HG02885 (cell line): ENCODE results near the gene PATL1.
A peak's percentile ranks its signal among the peaks of the same experiment; 100 is the strongest.
"Not testable (repeated sequence)": the region's sequence is repeated elsewhere in the genome, so short reads cannot be mapped to it uniquely, and the experiment has no call there.

ENCODE experiments used
- ATAC-seq: cut with Tn5 transposase; IDR thresholded peaks from one replicate; pipeline ENCODE4 v1.9.1; 2021; ENCODE audit warnings: mild to moderate bottlenecking; ENCODE audit not compliant: unreplicated experiment, poor library complexity

The PATL1 gene

DNA sequence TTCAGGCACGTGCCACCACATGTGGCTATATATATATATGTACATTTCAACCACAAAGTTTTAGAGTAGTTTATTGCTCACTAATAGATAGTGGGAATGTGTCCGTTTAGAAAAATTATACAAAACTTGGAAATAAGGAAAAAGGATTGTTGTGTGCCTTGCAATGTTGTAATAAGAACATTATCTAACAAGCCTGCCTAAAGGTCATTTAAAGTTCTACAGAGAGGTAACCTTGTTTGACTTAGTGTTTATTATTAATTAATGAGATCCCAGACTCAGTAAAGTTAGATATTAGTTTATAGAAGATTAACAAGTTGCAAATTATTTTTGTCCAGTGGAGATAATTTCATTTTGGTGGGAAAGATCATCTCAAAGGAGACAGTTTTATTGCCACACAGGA, 5.5 kb upstream of the PATL1 start:
- no peak for ATAC-seq

- ATAC-seq = no peak
These were observed 4.5 kb upstream of the PATL1 start for GRCh38 chr11:59673291-59673690.

- ATAC-seq = no peak
These were observed 2.6 kb upstream of the PATL1 start for GRCh38 chr11:59671471-59671870.

- ATAC-seq = no peak
These were observed 773 bp upstream of the PATL1 start for GRCh38 chr11:59669611-59670009.

DNA sequence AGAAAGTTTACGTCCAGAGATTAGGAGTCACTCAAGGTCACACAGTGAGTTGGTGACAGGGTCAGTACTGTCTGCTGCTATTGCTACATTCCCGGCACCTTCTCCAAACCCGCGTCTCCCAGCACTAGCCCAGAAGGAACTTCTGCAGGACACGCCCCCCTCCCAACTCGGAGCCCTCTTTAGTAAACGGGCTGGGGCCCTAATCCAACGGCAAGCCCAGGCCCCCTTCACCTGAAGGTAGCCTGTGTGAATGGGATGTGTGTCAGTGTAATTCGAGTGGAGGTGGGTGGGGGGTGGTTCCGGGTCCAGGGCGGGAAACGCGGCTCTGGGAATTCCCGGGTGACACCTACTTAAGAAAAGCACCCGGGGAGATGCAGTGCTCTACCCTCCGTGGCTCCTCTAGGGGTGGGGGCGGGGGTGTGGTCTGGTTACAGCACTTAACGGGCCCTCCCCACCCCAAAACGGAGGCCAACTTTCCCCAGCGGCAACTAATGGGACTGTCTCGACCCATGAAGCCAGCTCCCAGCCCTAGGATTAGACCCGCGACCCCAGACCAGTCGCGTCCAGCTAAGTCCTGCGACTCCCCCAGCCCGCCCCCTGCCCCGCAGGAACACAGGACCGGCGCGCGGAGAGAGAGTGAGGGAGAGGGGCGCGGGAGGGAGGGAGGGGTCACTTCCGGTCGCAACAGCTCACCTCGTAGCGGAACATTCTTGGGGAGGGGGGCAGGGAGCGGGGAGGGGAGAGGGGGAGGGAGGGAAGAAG, 468 bp downstream of the PATL1 start:
- peak; percentile 20 for ATAC-seq

DNA sequence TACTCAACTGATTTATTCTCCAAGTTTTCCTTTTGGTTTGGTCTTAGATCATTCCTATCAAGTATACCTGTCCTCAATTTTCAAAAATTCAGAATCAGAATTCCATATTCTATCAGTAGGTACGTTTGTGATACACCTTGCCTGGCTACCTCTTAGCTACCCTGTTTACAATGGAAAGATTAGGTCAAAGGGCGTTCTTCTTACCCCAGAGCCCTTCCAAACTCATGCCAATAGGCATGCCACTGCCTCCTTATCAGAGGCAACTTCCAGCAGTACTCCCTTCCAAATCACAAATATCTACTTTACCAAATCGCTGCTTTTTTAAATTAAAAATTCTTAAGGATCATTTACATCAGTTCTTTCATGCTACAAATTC, 1.0 kb downstream of the PATL1 start:
- no peak for ATAC-seq

GRCh38 chr11:59666969-59667368, 1.9 kb downstream of the PATL1 start:
- no peak for ATAC-seq

DNA sequence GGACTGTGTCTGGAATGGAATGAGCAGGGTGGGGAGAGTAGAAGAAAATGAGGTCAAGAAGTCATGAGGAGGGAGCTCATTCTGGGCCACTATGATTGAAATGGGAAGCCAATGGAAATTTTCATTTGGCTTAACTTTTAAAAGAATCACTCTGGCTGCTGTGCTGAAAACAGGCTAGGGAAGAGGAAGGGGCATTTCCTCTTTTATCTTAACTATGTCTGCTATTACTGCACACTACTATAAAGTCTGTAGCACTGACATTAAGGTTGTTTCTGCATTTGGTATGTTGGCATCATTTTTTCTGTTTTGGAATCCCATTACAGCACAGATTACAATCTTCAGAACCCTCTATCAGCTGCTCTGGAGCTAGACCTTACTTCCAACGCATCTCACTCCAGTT, 8.2 kb downstream of the PATL1 start:
- ATAC-seq = no peak

- ATAC-seq = no peak
These were observed 8.9 kb downstream of the PATL1 start for GRCh38 chr11:59659981-59660380.

- no peak for ATAC-seq
These were observed 10.8 kb downstream of the PATL1 start for GRCh38 chr11:59658036-59658435.

DNA sequence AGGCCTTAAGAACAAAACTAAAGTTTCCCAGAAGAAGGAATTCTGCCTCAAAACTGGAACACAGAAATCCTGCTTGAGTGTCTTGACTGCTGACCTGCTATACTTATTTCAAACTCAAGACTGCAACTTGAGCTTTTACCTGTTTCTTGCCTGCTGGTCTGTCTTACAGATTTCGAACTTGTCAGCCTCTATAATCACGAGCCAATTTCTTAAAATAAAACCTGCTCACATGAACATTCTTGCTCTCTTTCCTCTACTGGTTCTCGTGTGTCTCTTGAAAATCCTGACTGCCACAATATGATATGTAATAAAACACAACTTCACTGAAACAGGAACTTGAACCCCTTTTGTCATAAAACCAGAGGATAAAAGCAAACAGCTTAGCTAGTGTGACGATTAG, 13.9 kb downstream of the PATL1 start:
- no peak for ATAC-seq

- ATAC-seq = no peak
These were observed 21.4 kb downstream of the PATL1 start for GRCh38 chr11:59647245-59647980.

GRCh38 chr11:59644528-59644927, 24.3 kb downstream of the PATL1 start:
- ATAC-seq = no peak

- no peak for ATAC-seq
These were observed 25.4 kb downstream of the PATL1 start for GRCh38 chr11:59643390-59643789.

- no peak for ATAC-seq
These were observed 27.7 kb downstream of the PATL1 start for GRCh38 chr11:59641156-59641555.

- ATAC-seq = no peak
These were observed 38.3 kb downstream of the PATL1 start for GRCh38 chr11:59630493-59630892.

DNA sequence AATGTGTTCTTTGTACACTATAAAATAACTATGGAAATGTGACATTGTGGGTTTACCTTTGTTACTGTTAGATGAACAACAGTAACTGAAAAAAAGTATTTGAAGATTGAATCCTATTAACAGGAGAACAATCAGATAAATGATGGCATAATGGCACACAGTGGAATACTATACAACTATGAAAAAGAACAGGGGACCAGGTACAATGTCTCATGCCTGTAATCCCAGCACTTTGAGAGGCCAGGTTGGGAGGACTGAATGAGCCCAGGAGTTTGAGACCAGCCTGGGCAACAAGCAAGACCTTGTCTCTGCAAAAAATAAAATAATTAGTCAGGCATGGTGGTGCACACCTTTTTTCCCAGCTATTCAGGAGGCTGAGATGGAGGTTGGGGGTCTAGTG, 38.8 kb downstream of the PATL1 start:
- no peak for ATAC-seq

- not testable (repeated sequence) for ATAC-seq
These were observed 41.9 kb downstream of the PATL1 start for GRCh38 chr11:59626969-59627368.

DNA sequence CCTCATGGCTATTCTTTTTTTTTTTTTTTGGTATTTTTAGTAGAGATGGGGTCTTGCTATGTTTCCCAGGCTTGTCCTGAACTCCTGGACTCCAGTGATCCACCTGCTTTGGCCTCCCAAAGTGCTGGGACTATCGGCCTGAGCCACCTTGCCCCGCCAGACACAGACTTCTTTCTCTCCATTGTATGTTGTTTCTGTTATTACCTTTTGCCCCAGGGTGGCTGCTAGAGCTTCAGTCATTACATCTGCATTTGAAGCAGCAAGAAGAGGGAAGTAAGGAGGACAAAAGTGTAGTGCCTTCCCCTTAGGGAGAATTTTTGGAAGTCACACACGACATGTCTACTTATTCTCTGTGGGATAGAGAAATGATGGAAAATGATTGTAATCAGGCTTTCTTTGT, 43.1 kb downstream of the PATL1 start:
- no peak for ATAC-seq

- no peak for ATAC-seq
These were observed 51.0 kb downstream of the PATL1 start for GRCh38 chr11:59617876-59618275.

DNA sequence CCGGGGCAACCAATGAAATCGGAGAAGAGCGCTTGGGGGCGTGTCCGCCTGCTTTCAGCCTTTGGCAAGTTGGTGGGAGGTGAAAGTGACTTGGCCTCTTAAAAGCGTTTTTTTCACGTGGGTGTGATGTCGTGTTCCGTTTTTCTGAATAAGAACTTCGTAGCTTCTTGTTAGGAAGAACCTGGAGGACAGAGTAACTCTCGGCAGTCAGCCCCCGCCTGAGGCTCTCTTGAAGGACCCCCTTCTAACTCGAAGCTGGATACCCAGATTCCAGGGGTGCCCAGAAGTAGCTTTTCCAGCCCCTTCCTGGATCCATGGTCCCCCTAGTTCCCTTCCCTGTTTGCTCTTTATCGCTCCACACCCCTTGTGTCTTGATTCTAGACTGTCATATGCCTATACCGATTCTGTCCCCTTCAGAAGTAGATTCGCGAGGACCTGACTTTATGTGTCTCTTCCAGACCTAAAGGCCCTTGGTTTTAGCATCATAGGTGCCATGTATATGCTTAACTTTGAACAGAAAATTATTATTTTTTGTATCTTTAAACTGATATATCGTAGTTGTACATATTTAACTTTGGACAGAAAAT, 52.3 kb downstream of the PATL1 start:
- no peak for ATAC-seq
